IMR-90 (cell line): ENCODE measurements around the gene MAP3K5. TPM values are rescaled to one million over a fixed set of nuclear protein-coding genes. Genes with fewer than 3 reads are reported as not detected.

ENCODE experiments used
- ATAC-seq: fragments of 200-7000 bp; cut with Tn5 transposase; 2 replicates; pipeline ENCODE4 v1.9.1; 2020; ENCODE audit warnings: low read depth, mild to moderate bottlenecking, moderate library complexity
- BruUV-seq: library from RNA; stranded (reverse); fragments of 400-500 nt; replicated peaks from 2 replicates; lab custom pipeline; 2021; lab: Mats Ljungman, UMichigan
- CTCF ChIA-PET: fragments of 300-600 bp; formaldehyde crosslinking; extraction: SDS; loops from one replicate; lab custom pipeline; 2021; ENCODE audit warnings: antibody characterized with exemption; lab: Yijun Ruan, JAX
- POLR2A ChIA-PET: fragments of 300-600 bp; sonication (Branson Sonifier 250); formaldehyde crosslinking; loops from one replicate; lab custom pipeline; 2022; ENCODE audit warnings: antibody characterized with exemption; ENCODE audit not compliant: unreplicated experiment; lab: Charles Lee
- DNase-seq: peaks from one replicate; pipeline ENCODE4 v3.0.0; 2013
- H2AFZ ChIP-seq: replicated peaks from 2 replicates; pipeline ENCODE3; 2013; ENCODE audit warnings: low read length, mild to moderate bottlenecking; ENCODE audit not compliant: poor library complexity
- H2AK5ac ChIP-seq: 2 replicates; pipeline ENCODE4 v1.6.1; 2013; ENCODE audit warnings: low read depth, low read length, inconsistent platforms
- H2AK9ac ChIP-seq: replicated peaks from 2 replicates; pipeline ENCODE3; 2013; ENCODE audit warnings: mild to moderate bottlenecking, low read depth, low read length, moderate library complexity; ENCODE audit not compliant: poor library complexity
- H2BK120ac ChIP-seq: 2 replicates; pipeline ENCODE4 v1.6.1; 2013; ENCODE audit warnings: low read depth, low read length, inconsistent platforms
- H2BK15ac ChIP-seq: 3 replicates; pipeline ENCODE4 v1.6.1; 2013; ENCODE audit warnings: low read depth, low read length, inconsistent platforms
- H2BK20ac ChIP-seq: 2 replicates; pipeline ENCODE4 v1.6.1; 2013; ENCODE audit warnings: low read depth, mild to moderate bottlenecking, inconsistent platforms, low read length, moderate library complexity
- H2BK5ac ChIP-seq: 2 replicates; pipeline ENCODE4 v1.6.1; 2013; ENCODE audit warnings: mild to moderate bottlenecking, low read depth, low read length, inconsistent platforms; ENCODE audit not compliant: poor library complexity, severe bottlenecking
- H3K14ac ChIP-seq: replicated peaks from 2 replicates; pipeline ENCODE4 v1.6.1; 2013; ENCODE audit warnings: low read depth, low read length, inconsistent platforms
- H3K18ac ChIP-seq: 2 replicates; pipeline ENCODE4 v1.6.1; 2013; ENCODE audit warnings: low read depth, low read length, control low read depth
- H3K23ac ChIP-seq: 2 replicates; pipeline ENCODE4 v1.6.1; 2013; ENCODE audit warnings: low read depth, low read length, inconsistent platforms
- H3K27ac ChIP-seq: 2 replicates; pipeline ENCODE4 v1.5.1; 2013; ENCODE audit warnings: mild to moderate bottlenecking, control low read depth, low read length; ENCODE audit not compliant: insufficient read depth
- H3K27me3 ChIP-seq: 2 replicates; pipeline ENCODE4 v1.6.1; 2013; ENCODE audit warnings: low read length; ENCODE audit not compliant: control insufficient read depth, insufficient read depth
- H3K36me3 ChIP-seq: 2 replicates; pipeline ENCODE4 v1.6.1; 2013; ENCODE audit warnings: low read length, mixed read lengths; ENCODE audit not compliant: control insufficient read depth, insufficient read depth
- H3K4ac ChIP-seq: 2 replicates; pipeline ENCODE4 v1.6.1; 2013; ENCODE audit warnings: low read depth, low read length, inconsistent platforms
- H3K4me1 ChIP-seq: 2 replicates; pipeline ENCODE4 v1.6.1; 2013; ENCODE audit warnings: low read length, mixed read lengths; ENCODE audit not compliant: control insufficient read depth, insufficient read depth
- H3K4me2 ChIP-seq: 2 replicates; pipeline ENCODE4 v1.6.1; 2013; ENCODE audit warnings: low read depth, mild to moderate bottlenecking, control low read depth, low read length, moderate library complexity
- H3K4me3 ChIP-seq: 2 replicates; pipeline ENCODE4 v1.5.1; 2013; ENCODE audit warnings: low read depth, mild to moderate bottlenecking, control low read depth, low read length, moderate library complexity; ENCODE audit not compliant: insufficient read depth
- H3K56ac ChIP-seq: 2 replicates; pipeline ENCODE4 v1.6.1; 2013; ENCODE audit warnings: low read length, inconsistent platforms; ENCODE audit not compliant: insufficient read depth; ENCODE audit errors: extremely low read depth
- H3K79me1 ChIP-seq, 2 experiments: 2 replicates each; pipeline ENCODE4 v1.6.1; 2013; ENCODE audit warnings: low read length in 2 of 2, inconsistent platforms in 1 of 2, low read depth in 1 of 2
- H3K9ac ChIP-seq: 2 replicates; pipeline ENCODE4 v1.6.1; 2013; ENCODE audit warnings: low read depth, low read length, control low read depth
- H3K9me1 ChIP-seq: 2 replicates; pipeline ENCODE4 v1.6.1; 2013; ENCODE audit warnings: low read length, inconsistent platforms; ENCODE audit not compliant: insufficient read depth
- H3K9me3 ChIP-seq: 2 replicates; pipeline ENCODE4 v1.6.1; 2013; ENCODE audit warnings: low read length; ENCODE audit not compliant: control insufficient read depth, insufficient read depth
- H4K20me1 ChIP-seq: 2 replicates; pipeline ENCODE4 v1.6.1; 2013; ENCODE audit warnings: low read length, inconsistent platforms; ENCODE audit not compliant: insufficient read depth
- H4K5ac ChIP-seq: 2 replicates; pipeline ENCODE4 v1.6.1; 2013; ENCODE audit warnings: mild to moderate bottlenecking, low read depth, low read length, control low read depth
- H4K8ac ChIP-seq, 2 experiments: 2 replicates each; pipeline ENCODE4 v1.6.1; 2013; ENCODE audit warnings: low read depth in 2 of 2, low read length in 2 of 2, control low read depth in 1 of 2, inconsistent platforms in 1 of 2
- H4K91ac ChIP-seq: 2 replicates; pipeline ENCODE4 v1.6.1; 2013; ENCODE audit warnings: low read depth, low read length, inconsistent platforms; ENCODE audit not compliant: insufficient read depth
- BHLHE40 ChIP-seq: fragments of 150-350 bp; IDR thresholded peaks from 2 replicates; pipeline ENCODE4 v1.6.1; 2016; ENCODE audit warnings: mild to moderate bottlenecking, low read depth, low read length
- CEBPB ChIP-seq: IDR thresholded peaks from 2 replicates; pipeline ENCODE4 v1.6.1; 2012; ENCODE audit warnings: low read depth, low read length, improper control_type of control experiment
- MAFK ChIP-seq: IDR thresholded peaks from 2 replicates; pipeline ENCODE4 v1.6.1; 2012; ENCODE audit warnings: low read depth, low read length, improper control_type of control experiment
- MXI1 ChIP-seq: IDR thresholded peaks from 2 replicates; pipeline ENCODE4 v1.6.1; 2012; ENCODE audit warnings: low read depth, mild to moderate bottlenecking, low read length, moderate library complexity, borderline replicate concordance
- RAD21 ChIP-seq: IDR thresholded peaks from 2 replicates; pipeline ENCODE4 v1.6.1; 2012; ENCODE audit warnings: low read length, improper control_type of control experiment
- RFX5 ChIP-seq: IDR thresholded peaks from 2 replicates; pipeline ENCODE4 v1.8.0; 2012; ENCODE audit warnings: low read depth, mild to moderate bottlenecking, low read length, moderate library complexity
- WGBS, 2 experiments: methylation state at CpG; one replicate each; pipeline versions ENCODE4 v1.1.5 to v1.1.7; 2013; ENCODE audit warnings: missing lambda C conversion rate in 2 of 2; ENCODE audit not compliant: insufficient read length in 1 of 2; ENCODE audit errors: extremely low coverage in 2 of 2; 5-methylcytosine and 5-hydroxymethylcytosine counted together
- dilution Hi-C: fragments of 300-500 bp; cut with HindIII; formaldehyde crosslinking; loops from one replicate; pipeline ENCODE4 v1.14.3; 2018; ENCODE audit warnings: low sequenced_read_pairs; ENCODE audit not compliant: unreplicated experiment
- in situ Hi-C: fragments of 300-500 bp; cut with MboI; formaldehyde crosslinking; loops from 3 replicates; pipeline ENCODE4 v1.14.3; 2019; ENCODE audit warnings: low sequenced_read_pairs, inconsistent platforms, mixed read lengths
- intact Hi-C: fragments of 100-400 bp; cut with micrococcal nuclease; formaldehyde crosslinking; loops from 2 replicates; pipeline ENCODE4 v1.10.0; 2022
- polyA plus RNA-seq, 3 experiments: library from polyadenylated mRNA; depleted of rRNA; stranded (reverse); fragments of >200 nt; gene quantifications; 2 replicates each; pipeline ENCODE4 v1.2.3, GENCODE V29; 2012; ENCODE audit warnings: low replicate concordance in 1 of 3
- total RNA-seq: library from RNA; depleted of rRNA; stranded (reverse); fragments of >200 nt; gene quantifications from 2 replicates; pipeline ENCODE4 v1.2.3, GENCODE V29; 2012
- TF ChIP-seq, protein P1 (sequence below): conservative IDR thresholded peaks from 2 replicates; pipeline ENCODE4 v1.5.1; 2012; ENCODE audit warnings: mild to moderate bottlenecking, low read depth, low read length, improper control_type of control experiment
- TF ChIP-seq, protein P2 (sequence below): fragments of 150-350 bp; IDR thresholded peaks from 2 replicates; pipeline ENCODE4 v1.6.1; 2017; ENCODE audit warnings: mild to moderate bottlenecking, antibody characterized with exemption, low read length, low read depth

Gene MAP3K5
- total and polyA plus RNA-seq, 2 of the 4 experiments (the other 2 are of a cell fraction), result 5.4 to 17.6 TPM

DNA sequence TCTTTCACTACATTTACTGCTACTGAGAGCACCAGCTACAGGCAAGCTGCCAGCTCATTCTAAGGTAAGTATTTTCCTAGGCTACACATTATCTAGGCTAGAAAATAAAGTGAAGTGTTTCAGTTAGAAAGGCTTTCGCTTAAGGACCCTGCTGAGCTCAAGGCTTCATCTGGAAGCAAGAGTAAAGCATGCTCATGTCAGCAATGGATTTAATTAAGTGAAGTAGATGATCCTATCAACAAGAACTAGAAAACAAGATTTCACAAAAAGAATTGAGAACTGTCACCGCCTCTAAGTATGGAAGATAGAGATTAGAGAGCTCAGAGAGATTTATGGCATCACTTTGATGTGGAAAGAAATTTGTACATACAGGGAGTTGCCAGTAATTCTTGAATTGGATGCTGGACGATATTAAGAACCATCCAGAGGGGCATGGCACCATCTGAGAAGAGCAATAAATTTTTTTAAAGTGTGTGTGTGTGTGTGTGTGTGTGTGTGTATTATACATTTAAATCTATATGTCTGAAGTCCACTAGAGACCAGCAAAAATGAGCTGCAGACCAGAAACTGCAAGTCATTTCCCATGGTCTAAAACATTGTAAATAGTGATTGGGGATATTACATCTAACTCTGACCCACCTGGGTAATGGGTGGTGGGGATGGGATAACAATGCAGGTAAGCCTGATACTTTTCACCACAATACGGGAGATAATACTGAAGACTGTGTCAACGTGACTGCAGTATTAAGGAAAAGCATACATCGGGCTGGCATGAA, 136.8 kb downstream of the MAP3K5 start:
- H3K14ac ChIP-seq, result no peak overlapping the region
- no peak overlapping the region for H3K18ac ChIP-seq
- WGBS, 2 experiments, result no CpG with 5 or more reads among the region's 6 CpGs
- no peak overlapping the region for H3K9ac ChIP-seq
- ChIA-PET POLR2A (interaction anchor here (0.6 kb wide), 1 partner anchor 91 kb away, joined by 3 read pairs; no protein-coding TSS in a partner anchor), CTCF (no interaction called here)
- H2AFZ ChIP-seq, result no peak overlapping the region
- H3K4ac ChIP-seq, result no peak overlapping the region
- no peak overlapping the region for H4K8ac ChIP-seq
- in situ Hi-C loops (no loop called here), dilution Hi-C loops (no loop called here), intact Hi-C loops (no loop called here)
- TF ChIP-seq BHLHE40 (no peak), RFX5 (no peak), CEBPB (no peak), MXI1 (no peak), MAFK (no peak), RAD21 (no peak)
- TF ChIP-seq, protein P1, sequence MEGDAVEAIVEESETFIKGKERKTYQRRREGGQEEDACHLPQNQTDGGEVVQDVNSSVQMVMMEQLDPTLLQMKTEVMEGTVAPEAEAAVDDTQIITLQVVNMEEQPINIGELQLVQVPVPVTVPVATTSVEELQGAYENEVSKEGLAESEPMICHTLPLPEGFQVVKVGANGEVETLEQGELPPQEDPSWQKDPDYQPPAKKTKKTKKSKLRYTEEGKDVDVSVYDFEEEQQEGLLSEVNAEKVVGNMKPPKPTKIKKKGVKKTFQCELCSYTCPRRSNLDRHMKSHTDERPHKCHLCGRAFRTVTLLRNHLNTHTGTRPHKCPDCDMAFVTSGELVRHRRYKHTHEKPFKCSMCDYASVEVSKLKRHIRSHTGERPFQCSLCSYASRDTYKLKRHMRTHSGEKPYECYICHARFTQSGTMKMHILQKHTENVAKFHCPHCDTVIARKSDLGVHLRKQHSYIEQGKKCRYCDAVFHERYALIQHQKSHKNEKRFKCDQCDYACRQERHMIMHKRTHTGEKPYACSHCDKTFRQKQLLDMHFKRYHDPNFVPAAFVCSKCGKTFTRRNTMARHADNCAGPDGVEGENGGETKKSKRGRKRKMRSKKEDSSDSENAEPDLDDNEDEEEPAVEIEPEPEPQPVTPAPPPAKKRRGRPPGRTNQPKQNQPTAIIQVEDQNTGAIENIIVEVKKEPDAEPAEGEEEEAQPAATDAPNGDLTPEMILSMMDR, result no peak
- TF ChIP-seq, protein P2, sequence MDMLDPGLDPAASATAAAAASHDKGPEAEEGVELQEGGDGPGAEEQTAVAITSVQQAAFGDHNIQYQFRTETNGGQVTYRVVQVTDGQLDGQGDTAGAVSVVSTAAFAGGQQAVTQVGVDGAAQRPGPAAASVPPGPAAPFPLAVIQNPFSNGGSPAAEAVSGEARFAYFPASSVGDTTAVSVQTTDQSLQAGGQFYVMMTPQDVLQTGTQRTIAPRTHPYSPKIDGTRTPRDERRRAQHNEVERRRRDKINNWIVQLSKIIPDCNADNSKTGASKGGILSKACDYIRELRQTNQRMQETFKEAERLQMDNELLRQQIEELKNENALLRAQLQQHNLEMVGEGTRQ, result no peak
- no peaks in the 10 kb centered on the region for H3K27me3 ChIP-seq
- no peak overlapping the region for H2AK9ac ChIP-seq
- no peak overlapping the region for H3K56ac ChIP-seq
- no peak overlapping the region for H2BK5ac ChIP-seq
- no peaks in the 10 kb centered on the region for H3K4me1 ChIP-seq
- H3K4me3 ChIP-seq, result no peak overlapping the region
- no peak overlapping the region for H2BK20ac ChIP-seq
- no peak overlapping the region for H4K91ac ChIP-seq
- no TSS peak for BruUV-seq
- no peak overlapping the region for H2AK5ac ChIP-seq
- no peak for DNase-seq
- no peak overlapping the region for H3K4me2 ChIP-seq
- peaks cover 6% of the 10 kb centered on the region for H3K9me1 ChIP-seq
- H4K5ac ChIP-seq, result no peak overlapping the region
- peaks cover 7% of the 10 kb centered on the region for H3K36me3 ChIP-seq
- H3K23ac ChIP-seq, result no peak overlapping the region
- H3K27ac ChIP-seq, result no peak overlapping the region
- H2BK120ac ChIP-seq, result no peak overlapping the region
- H3K9me3 ChIP-seq, result no peaks in the 10 kb centered on the region
- ATAC-seq, result no peak
- no peak overlapping the region for H2BK15ac ChIP-seq
- H4K20me1 ChIP-seq, result no peaks in the 10 kb centered on the region
- peaks cover 0 to 6% of the 10 kb centered on the region in 2 experiments; a peak in 1 of 4 replicates for H3K79me1 ChIP-seq
